NCI-H2029 (cell line): ENCODE measurements around the gene ABCB9.
"Not testable (repeated sequence)": the region's sequence is repeated elsewhere in the genome, so short reads cannot be mapped to it uniquely, and the experiment has no call there.

ENCODE experiments used
- DNase-seq: peaks from one replicate; lab custom pipeline; 2025; lab: John Stamatoyannopoulos, UW

Gene ABCB9

GRCh38 chr12:122895320-122895703 lies 71.0 kb downstream of the ABCB9 start:
- no peak for DNase-seq

GRCh38 chr12:122894193-122895121 lies 71.8 kb downstream of the ABCB9 start:
- DNase-seq, result no peak

GRCh38 chr12:122893208-122894153 lies 72.8 kb downstream of the ABCB9 start:
- DNase-seq, result peak; percentile 45

GRCh38 chr12:122892724-122893123 lies 73.5 kb downstream of the ABCB9 start:
- DNase-seq, result not testable (repeated sequence)

- DNase-seq, result no peak
Measured at GRCh38 chr12:122891661-122892525, 74.4 kb downstream of the ABCB9 start.

- no peak for DNase-seq
Measured at GRCh38 chr12:122889761-122890520, 76.3 kb downstream of the ABCB9 start.

- peak; percentile 90 for DNase-seq
Measured at GRCh38 chr12:122888232-122888752, 78.0 kb downstream of the ABCB9 start.

GRCh38 chr12:122887819-122888212 lies 78.4 kb downstream of the ABCB9 start:
- no peak for DNase-seq

GRCh38 chr12:122886851-122887818 lies 79.1 kb downstream of the ABCB9 start:
- no peak for DNase-seq

- DNase-seq, result no peak
Measured at GRCh38 chr12:122886161-122886560, 80.1 kb downstream of the ABCB9 start.

- DNase-seq, result no peak
Measured at GRCh38 chr12:122884860-122885259, 81.4 kb downstream of the ABCB9 start.

- no peak for DNase-seq
Measured at GRCh38 chr12:122884091-122884826, 82.0 kb downstream of the ABCB9 start.

GRCh38 chr12:122882908-122883558 lies 83.2 kb downstream of the ABCB9 start:
- DNase-seq, result no peak

- no peak for DNase-seq
Measured at GRCh38 chr12:122880668-122881067, 85.6 kb downstream of the ABCB9 start.

GRCh38 chr12:122880155-122880667 lies 86.1 kb downstream of the ABCB9 start:
- DNase-seq, result peak; percentile 32
